Lung microvascular endothelial cell (primary cell): Measurements from ENCODE around the gene PLA2G2D. TPM values are rescaled to one million over a fixed set of nuclear protein-coding genes. Genes with fewer than 3 reads are reported as not detected.

Experiments
- DNase-seq, 2 donors: peaks; one replicate each; pipeline versions ENCODE4 v3.0.0 to v3.0.0-alpha.2; 2010; ENCODE audit warnings: low read depth in 2 of 2
- total RNA-seq: library from RNA; depleted of rRNA; stranded (reverse); fragments of >200 nt; gene quantifications from 2 replicates; pipeline ENCODE4 v1.2.1, GENCODE V29; 2014

The PLA2G2D gene
- not detected in 2 replicates for total RNA-seq

- no peak for DNase-seq
Measured at GRCh38 chr1:20119347-20119746, at the start of gene PLA2G2D. Gene PLA2G2D, minus strand, starts transcription at chr1:20119536. Its CDS starts 38 bp downstream, at chr1:20119498.

GRCh38 chr1:20168564-20169491 is 49.5 kb upstream of the PLA2G2D start:
- DNase-seq, result no peak

GRCh38 chr1:20167126-20167525 is 47.8 kb upstream of the PLA2G2D start:
- no peak for DNase-seq

DNA sequence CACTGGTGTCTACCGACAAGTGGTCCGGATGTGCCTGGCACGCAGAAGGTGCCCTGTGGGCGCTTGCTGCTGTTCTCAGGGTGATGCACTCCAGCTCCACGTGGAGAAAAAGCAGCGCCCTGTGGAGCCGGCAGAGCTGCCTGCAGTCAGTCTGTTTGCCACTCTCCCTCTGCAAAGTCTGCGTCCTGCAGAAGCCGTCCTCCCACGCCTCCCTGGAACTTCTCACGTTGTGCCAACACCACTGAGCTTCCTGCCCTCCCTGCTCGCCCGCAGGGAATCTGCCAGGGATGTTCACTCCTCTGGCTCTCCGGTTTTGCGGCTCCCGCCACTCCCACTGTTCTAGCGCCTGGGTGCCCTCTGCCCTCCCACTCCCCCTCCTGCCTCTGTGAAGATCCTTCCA is 46.7 kb upstream of the PLA2G2D start:
- DNase-seq, result no peak

DNA sequence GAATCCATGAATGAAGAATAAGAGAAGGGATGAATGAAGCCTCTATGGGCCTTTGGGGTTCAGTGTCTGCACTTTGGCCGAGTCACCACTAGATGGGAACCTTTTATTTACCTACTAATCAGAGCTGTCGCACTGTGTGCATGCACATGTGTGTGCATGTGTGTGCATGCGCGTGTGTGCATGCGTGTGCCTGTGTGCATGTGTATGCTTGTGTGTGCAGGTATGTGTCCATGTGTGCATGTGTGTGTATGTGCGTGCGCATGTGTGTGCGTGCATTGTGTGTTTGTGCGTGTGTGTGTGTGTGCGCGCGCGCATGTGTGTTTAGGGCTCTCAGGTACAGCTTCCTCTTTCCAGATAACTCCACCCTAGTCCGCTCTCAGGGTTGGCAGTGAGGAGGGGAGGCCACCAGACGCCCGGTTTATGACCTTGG is 46.2 kb upstream of the PLA2G2D start:
- DNase-seq, result peak; percentile 24 to 28

- peak in 1 of 2 donors; percentile 48 for DNase-seq
Measured at GRCh38 chr1:20164694-20165202, 45.4 kb upstream of the PLA2G2D start.

GRCh38 chr1:20160034-20160433 is 40.7 kb upstream of the PLA2G2D start:
- peak; percentile 15 to 23 for DNase-seq

DNA sequence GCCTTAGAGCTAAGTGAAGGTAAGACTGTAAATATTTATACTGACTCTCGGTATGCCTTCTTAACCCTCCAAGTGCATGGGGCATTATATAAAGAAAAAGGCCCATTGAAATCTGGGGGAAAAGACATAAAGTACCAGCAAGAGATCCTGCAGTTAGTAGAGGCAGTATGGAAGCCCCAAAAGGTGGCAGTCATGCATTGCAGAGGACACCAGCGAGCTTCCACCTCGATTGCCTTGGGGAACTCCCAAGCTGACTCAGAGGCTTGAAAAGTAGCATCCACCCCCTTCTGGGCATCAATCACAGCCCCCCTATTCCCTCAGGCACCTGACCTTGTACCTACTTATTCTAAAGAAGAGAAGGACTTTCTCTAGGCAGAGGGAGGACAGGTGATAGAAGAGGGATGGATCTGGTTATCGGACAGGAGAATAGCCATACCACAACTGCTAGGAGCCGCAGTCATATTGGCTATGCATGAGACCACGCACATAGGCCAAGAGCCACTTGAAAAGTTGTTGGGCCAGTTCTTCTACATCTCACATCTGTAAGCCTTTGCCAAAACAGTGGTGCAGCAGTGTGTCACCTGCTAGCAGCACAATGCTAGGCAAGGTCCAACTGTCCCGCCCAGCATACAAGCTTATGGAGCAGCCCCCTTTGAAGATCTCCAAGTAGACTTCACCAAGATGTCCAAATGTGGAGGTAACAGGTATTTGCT is 39.2 kb upstream of the PLA2G2D start:
- no peak for DNase-seq

GRCh38 chr1:20154301-20154831 is 35.0 kb upstream of the PLA2G2D start:
- peak in 1 of 2 donors; percentile 22 for DNase-seq

DNA sequence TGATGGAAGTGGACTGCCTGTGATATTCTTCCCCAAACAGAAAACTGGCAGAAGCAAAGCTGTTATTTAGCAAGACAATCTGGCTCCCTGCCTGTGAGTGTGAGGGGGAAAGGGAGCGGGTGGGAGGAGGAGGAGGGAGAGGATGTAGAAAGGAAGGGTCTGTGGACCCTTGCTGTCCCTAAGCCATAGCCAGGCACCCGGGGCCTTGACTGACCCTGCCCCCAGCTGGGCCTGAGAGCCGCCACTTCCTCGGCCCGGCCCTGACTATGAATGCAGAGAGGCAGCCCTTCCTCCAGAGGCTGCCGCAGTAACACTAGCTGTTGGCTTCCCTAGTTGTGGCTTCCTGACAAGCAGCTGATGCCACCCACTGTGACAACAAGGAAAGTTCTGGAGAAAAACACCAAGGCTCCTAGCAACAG is 33.7 kb upstream of the PLA2G2D start:
- DNase-seq, result no peak

DNA sequence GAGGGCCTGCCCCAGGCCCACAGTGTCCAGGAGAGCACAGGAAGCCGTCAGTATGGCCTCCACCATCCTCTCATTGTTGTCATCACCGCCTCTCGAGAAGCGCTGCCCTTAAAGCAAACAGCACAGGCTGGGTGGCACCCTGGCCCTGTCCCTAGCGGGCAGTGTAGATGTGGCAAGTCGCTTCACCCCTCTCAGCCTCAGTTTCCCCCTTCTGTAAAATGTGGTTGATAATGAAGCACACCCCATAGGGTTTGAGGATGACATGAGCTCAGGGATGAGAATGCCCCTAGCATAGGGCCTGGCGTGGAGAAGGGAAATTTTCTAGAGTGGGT is 33.2 kb upstream of the PLA2G2D start:
- no peak for DNase-seq

GRCh38 chr1:20151906-20152598 is 32.7 kb upstream of the PLA2G2D start:
- DNase-seq, result peak; percentile 57 to 63

GRCh38 chr1:20150969-20151368 is 31.6 kb upstream of the PLA2G2D start:
- no peak for DNase-seq

DNA sequence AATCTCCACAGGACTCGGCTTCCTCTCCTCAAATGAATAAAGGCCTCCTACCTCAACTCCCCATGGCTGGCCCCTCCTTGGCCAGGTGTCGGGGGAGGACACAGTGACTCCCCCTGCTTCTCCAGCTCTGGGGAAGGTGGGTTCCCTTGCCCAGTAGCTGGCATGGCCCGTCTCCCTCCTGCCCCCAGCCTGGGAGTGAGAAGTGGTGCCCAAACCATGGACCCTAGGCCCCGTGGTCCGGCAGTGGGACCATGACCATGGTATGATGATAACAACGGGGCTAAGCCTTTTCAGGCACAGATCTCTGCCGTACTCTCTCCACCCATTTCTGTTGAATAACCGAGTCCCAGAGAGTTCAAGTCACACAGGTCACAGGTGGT is 31.0 kb upstream of the PLA2G2D start:
- no peak for DNase-seq

- no peak for DNase-seq
Measured at GRCh38 chr1:20149601-20150325, 30.4 kb upstream of the PLA2G2D start.

- no peak for DNase-seq
Measured at GRCh38 chr1:20148571-20149500, 29.5 kb upstream of the PLA2G2D start.

- DNase-seq, result no peak
Measured at GRCh38 chr1:20147846-20148570, 28.7 kb upstream of the PLA2G2D start.

DNA sequence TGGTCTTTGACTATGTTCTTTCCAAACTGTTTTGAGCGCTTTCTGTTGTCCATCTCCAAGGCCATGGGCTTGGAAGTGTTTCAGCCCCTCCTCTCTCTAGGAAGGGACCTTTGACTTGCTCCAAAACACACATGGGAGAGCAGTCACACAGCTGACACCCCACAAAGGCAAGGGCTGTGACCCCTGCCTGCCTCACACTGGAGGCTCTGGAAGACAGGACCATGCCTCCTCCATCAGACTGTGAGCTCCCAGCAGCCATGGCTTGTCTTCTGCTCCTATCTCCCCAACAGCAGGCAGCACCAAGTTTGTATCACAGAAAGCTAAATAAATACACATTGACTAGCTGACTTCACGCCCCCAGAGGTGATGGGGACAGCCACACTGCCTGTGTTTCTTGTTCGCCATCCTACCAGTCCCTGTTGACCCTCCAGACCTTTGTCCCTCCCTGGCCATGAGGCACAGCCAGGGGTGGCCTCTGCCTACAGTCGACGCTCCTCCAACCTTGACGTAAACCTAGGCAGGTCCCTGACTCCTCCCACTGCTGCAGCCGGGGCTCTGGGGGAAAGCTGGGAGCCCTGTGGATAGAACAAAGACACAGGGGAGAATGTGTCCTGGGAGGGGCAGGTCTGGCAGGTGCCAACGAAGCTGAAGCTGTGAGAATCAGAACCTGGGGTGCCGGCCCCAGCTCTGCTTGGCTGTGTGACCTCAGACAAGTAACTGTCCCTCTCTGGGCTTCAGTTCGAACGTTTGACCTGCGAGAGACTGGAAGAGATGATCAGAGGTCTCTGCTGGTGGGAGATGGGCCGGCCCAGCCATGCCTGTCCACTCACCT is 24.6 kb upstream of the PLA2G2D start:
- DNase-seq, result no peak
